PC-9 (cell line): Measurements from ENCODE around the gene CHST12.

Experiments used
- CTCF ChIP-seq: fragments of 200-600 bp; sonication (generic); conservative IDR thresholded peaks from 2 replicates; pipeline ENCODE4 v1.6.1; 2017; ENCODE audit warnings: mixed run types, antibody characterized with exemption, mild to moderate bottlenecking, moderate library complexity
- EZH2 ChIP-seq: fragments of 200-600 bp; sonication (generic); IDR thresholded peaks from 2 replicates; pipeline ENCODE4 v1.8.0; 2017; ENCODE audit warnings: antibody characterized with exemption, low read depth

- TF ChIP-seq CTCF: no peak
- no peak for TF ChIP-seq EZH2
These were observed 56.3 kb downstream of the CHST12 start for GRCh38 chr7:2459674-2460073.
